ENCODE results near the gene ASAH2B.
"Not testable (repeated sequence)": the region's sequence is repeated elsewhere in the genome, so short reads cannot be mapped to it uniquely, and the experiment has no call there.

DNA sequence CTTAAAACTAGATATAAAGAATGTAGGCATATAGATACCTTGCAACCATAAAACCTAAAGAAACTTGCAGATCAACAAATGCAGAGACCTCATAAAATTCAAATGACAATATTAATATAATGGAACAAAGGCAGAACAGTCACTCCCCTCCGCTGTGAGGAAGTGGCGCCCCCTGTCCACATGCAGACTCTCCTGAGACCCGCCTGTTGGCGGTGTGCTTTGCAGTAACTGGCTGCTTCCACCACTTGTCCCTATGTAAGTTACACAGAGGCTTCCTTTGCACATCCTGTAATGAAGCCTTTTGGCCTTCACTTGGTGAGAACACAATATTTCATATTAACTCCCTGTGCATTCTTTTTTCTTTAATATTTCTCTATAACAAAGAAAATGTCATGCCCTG, 41.9 kb upstream of the ASAH2B start:
- TF ChIP-seq CTCF (IDR thresholded peaks at IDR 0.05; ENCODE audit: low read depth, low read length); POLR2A (IDR thresholded peaks at IDR 0.05; ENCODE audit: extremely low read depth, insufficient read length): not testable (repeated sequence)
- TF ChIP-seq, protein P1, sequence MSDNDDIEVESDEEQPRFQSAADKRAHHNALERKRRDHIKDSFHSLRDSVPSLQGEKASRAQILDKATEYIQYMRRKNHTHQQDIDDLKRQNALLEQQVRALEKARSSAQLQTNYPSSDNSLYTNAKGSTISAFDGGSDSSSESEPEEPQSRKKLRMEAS (IDR thresholded peaks at IDR 0.05; ENCODE audit: low read depth, low read length): not testable (repeated sequence)

All from NB4 (cell line).